ENCODE measurements around the gene LUZP2. TPM values are rescaled to one million over a fixed set of nuclear protein-coding genes. Genes with fewer than 3 reads are reported as not detected.

LUZP2 gene
- total and polyA plus RNA-seq, 2 donors (not counting 1 experiment from before 2014, with no cell fraction given): not detected

DNA sequence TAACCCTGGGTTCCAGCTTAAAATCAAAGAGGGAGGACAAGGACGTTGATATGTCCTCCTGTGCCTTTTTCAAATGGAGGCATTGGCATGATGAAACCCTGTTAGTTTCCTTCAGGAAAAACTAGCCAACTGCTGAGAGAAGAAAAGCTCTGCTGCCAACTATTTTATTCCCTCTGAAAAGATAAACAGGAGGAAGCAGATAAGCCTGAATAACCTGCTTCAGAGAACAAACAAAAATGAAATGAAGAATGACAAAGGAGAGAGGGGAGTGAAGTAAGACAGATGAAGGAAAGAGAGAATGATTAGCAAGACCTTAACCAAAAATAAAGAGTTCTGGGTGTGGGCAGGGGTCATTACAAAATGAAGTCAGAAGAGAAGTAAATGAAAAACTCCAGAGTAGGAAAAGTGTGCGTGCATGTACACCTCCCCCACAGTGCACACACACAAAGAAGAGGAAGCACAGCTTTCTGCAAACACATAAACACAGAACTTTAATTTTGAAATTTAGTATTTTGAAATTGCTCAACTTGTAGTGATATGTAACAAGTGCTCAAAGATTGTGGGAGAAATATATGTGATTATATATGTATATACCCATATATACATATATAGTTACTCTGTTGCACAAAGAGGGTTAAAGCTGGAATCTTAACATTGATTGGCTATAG, 332.2 kb downstream of the LUZP2 start:
- H3K9me3 Mint-ChIP-seq (ENCODE audit: insufficient read depth): no peaks in the 10 kb centered on the region
- TF ChIP-seq, protein P1, sequence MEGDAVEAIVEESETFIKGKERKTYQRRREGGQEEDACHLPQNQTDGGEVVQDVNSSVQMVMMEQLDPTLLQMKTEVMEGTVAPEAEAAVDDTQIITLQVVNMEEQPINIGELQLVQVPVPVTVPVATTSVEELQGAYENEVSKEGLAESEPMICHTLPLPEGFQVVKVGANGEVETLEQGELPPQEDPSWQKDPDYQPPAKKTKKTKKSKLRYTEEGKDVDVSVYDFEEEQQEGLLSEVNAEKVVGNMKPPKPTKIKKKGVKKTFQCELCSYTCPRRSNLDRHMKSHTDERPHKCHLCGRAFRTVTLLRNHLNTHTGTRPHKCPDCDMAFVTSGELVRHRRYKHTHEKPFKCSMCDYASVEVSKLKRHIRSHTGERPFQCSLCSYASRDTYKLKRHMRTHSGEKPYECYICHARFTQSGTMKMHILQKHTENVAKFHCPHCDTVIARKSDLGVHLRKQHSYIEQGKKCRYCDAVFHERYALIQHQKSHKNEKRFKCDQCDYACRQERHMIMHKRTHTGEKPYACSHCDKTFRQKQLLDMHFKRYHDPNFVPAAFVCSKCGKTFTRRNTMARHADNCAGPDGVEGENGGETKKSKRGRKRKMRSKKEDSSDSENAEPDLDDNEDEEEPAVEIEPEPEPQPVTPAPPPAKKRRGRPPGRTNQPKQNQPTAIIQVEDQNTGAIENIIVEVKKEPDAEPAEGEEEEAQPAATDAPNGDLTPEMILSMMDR (IDR thresholded peaks at IDR 0.05): no peak
- TF ChIP-seq EZH2 (IDR thresholded peaks at IDR 0.05; ENCODE audit: borderline replicate concordance, insufficient read depth, low read depth, low read length, poor library complexity, severe bottlenecking): no peak
- H4K20me1 ChIP-seq (ENCODE audit: control insufficient read depth, insufficient read depth, low read length, poor library complexity, severe bottlenecking): no peaks in the 10 kb centered on the region
- ChIA-PET CTCF (no interaction called here), POLR2A (no interaction called here)
- H3K4me2 ChIP-seq (replicated peaks; ENCODE audit: low read depth, low read length, poor library complexity, severe bottlenecking): no peak overlapping the region
- H3K9me3 ChIP-seq (ENCODE audit: control extremely low read depth in 1 of 3, control insufficient read depth in 2 of 3, insufficient read depth in 1 of 3, low read length in 2 of 3): no peaks in the 10 kb centered on the region
- ATAC-seq (ENCODE audit: low read depth): no peak
- H3K4me3 Mint-ChIP-seq: no peak overlapping the region
- no peak overlapping the region for H3K27ac ChIP-seq (ENCODE audit: low read length in 2 of 2)
- no peaks in the 10 kb centered on the region for H3K27me3 Mint-ChIP-seq
- intact Hi-C loops (cut with micrococcal nuclease): no loop called here
- 83% methylated on average over 1 of the region's 2 CpGs for WGBS (ENCODE audit: insufficient coverage)
- H3K4me1 ChIP-seq (ENCODE audit: control insufficient read depth in 2 of 2, insufficient read depth in 2 of 2, low read length in 2 of 2): no peaks in the 10 kb centered on the region
- H3K79me2 ChIP-seq (ENCODE audit: control insufficient read depth, insufficient read depth, low read length): no peaks in the 10 kb centered on the region
- DNase-seq: no peak
- H2AFZ ChIP-seq (ENCODE audit: insufficient read depth, low read depth, low read length, poor library complexity, severe bottlenecking): no peak overlapping the region
- no peak overlapping the region for H3K27ac Mint-ChIP-seq
- H3K36me3 ChIP-seq (replicated peaks in 1 of 2; ENCODE audit: control extremely low read depth in 1 of 2, control insufficient read depth in 1 of 2, extremely low read depth in 1 of 2, insufficient read depth in 2 of 2, low read length in 1 of 2): no peaks in the 10 kb centered on the region
- H3K9ac ChIP-seq (ENCODE audit: low read length): no peak overlapping the region
- no peak overlapping the region for H3K4me3 ChIP-seq (ENCODE audit: control extremely low read depth in 1 of 5, extremely low read depth in 1 of 5, insufficient read depth in 1 of 5, low read depth in 2 of 5, low read length in 4 of 5)
- no peaks in the 10 kb centered on the region for H3K27me3 ChIP-seq (replicated peaks in 1 of 4; ENCODE audit: control extremely low read depth in 1 of 4, control insufficient read depth in 3 of 4, insufficient read depth in 4 of 4, low read length in 3 of 4)
- H3K4me1 Mint-ChIP-seq: no peaks in the 10 kb centered on the region

GRCh38 chr11:24833573-24833972, 336.7 kb downstream of the LUZP2 start:
- Histone ChIP-seq H3K4me2 (replicated peaks; ENCODE audit: low read depth, low read length, poor library complexity, severe bottlenecking) (no peak overlapping the region), H3K4me1 (ENCODE audit: control insufficient read depth in 2 of 2, insufficient read depth in 2 of 2, low read length in 2 of 2) (no peaks in the 10 kb centered on the region), H3K9me3 (ENCODE audit: control extremely low read depth in 1 of 3, control insufficient read depth in 2 of 3, insufficient read depth in 1 of 3, low read length in 2 of 3) (no peaks in the 10 kb centered on the region), H4K20me1 (ENCODE audit: control insufficient read depth, insufficient read depth, low read length, poor library complexity, severe bottlenecking) (no peaks in the 10 kb centered on the region), H3K27me3 (replicated peaks in 1 of 4; ENCODE audit: control extremely low read depth in 1 of 4, control insufficient read depth in 3 of 4, insufficient read depth in 4 of 4, low read length in 3 of 4) (no peaks in the 10 kb centered on the region), H3K4me3 (ENCODE audit: control extremely low read depth in 1 of 5, extremely low read depth in 1 of 5, insufficient read depth in 1 of 5, low read depth in 2 of 5, low read length in 4 of 5) (no peak overlapping the region), H3K9ac (ENCODE audit: low read length) (no peak overlapping the region), H3K27ac (ENCODE audit: low read length in 2 of 2) (no peak overlapping the region), H2AFZ (ENCODE audit: insufficient read depth, low read depth, low read length, poor library complexity, severe bottlenecking) (no peak overlapping the region), H3K36me3 (replicated peaks in 1 of 2; ENCODE audit: control extremely low read depth in 1 of 2, control insufficient read depth in 1 of 2, extremely low read depth in 1 of 2, insufficient read depth in 2 of 2, low read length in 1 of 2) (no peaks in the 10 kb centered on the region), H3K79me2 (ENCODE audit: control insufficient read depth, insufficient read depth, low read length) (no peaks in the 10 kb centered on the region)
- 13% methylated on average over 3 of the region's 9 CpGs for WGBS (ENCODE audit: insufficient coverage)
- no peaks in the 10 kb centered on the region for H3K27me3 Mint-ChIP-seq
- ChIA-PET POLR2A (no interaction called here), CTCF (no interaction called here)
- intact Hi-C loops (cut with micrococcal nuclease): no loop called here
- no peaks in the 10 kb centered on the region for H3K4me1 Mint-ChIP-seq
- no peak overlapping the region for H3K27ac Mint-ChIP-seq
- no peak for ATAC-seq (ENCODE audit: low read depth)
- H3K9me3 Mint-ChIP-seq (ENCODE audit: insufficient read depth): no peaks in the 10 kb centered on the region
- no peak for DNase-seq
- no peak overlapping the region for H3K4me3 Mint-ChIP-seq
- TF ChIP-seq, protein P1 (IDR thresholded peaks at IDR 0.05): no peak
- no peak for TF ChIP-seq EZH2 (IDR thresholded peaks at IDR 0.05; ENCODE audit: borderline replicate concordance, insufficient read depth, low read depth, low read length, poor library complexity, severe bottlenecking)
